ENCODE data around the gene STARD9. TPM values are rescaled to one million over a fixed set of nuclear protein-coding genes. Genes with fewer than 3 reads are reported as not detected.

Gene STARD9
- total and polyA plus RNA-seq, 2 experiments from 2014 or later, result 0.60 to 1.4 TPM

DNA sequence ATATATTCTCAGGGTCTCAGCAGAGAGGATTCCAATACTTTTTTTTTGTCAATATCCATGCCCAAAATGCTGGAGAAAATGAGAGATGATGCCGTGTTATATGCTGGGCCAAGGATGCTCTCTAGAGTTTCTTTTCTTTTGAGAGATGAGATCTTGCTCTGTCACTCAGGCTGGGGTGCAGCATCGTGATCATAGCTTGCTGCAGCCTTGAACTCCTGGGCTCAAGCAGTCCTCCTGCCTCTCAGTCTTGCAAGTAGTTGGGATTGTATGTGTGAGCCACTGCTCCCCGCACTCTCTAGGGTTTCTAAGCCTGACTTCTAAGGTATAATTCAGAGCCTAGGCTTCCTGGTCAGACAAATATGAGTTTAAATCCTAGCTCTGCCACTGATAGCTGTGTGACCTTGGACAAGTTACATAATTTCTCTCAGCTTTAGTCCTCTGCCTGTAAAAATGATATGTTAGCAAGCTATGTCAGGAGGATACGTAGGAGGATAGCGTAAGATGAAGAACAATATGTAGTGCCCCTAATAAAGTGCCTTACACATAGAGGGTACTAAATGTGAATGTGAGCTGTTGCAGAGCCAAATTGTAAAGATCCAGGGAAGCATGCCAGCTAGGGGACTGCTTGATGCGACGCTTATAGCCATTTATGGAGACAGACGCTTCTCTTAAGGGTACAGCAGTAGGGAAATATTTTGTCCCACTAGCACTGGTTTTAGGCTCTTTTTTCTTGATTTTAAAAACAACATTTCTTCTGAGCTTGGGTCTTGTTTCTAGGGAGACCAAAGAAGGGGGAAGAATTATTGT, 7.4 kb downstream of the STARD9 start:
- 85 to 86% methylated on average over 8 of the region's 8 CpGs for WGBS, 2 experiments (ENCODE audit: low coverage in 1 of 2, low lambda C conversion rate in 2 of 2, missing lambda C conversion rate in 2 of 2)
- Histone ChIP-seq H3K27ac (no peak overlapping the region), H3K36me3 (ENCODE audit: low read depth) (no peaks in the 10 kb centered on the region), H4K20me1 (ENCODE audit: insufficient read depth) (no peaks in the 10 kb centered on the region), H2AFZ (no peak overlapping the region), H3K9me2 (ENCODE audit: insufficient read depth) (no peaks in the 10 kb centered on the region), H3K4me1 (ENCODE audit: insufficient read depth) (peaks cover 17% of the 10 kb centered on the region), H3K27me3 (replicated peaks; ENCODE audit: insufficient read depth) (no peaks in the 10 kb centered on the region), H3K4me3 (no peak overlapping the region), H3K9ac (no peak overlapping the region), H3K9me3 (ENCODE audit: low read depth) (no peaks in the 10 kb centered on the region), H3K4me2 (ENCODE audit: unreplicated experiment) (no peak overlapping the region), H3F3A (ENCODE audit: insufficient read depth) (peaks cover 13% of the 10 kb centered on the region), H3K79me2 (ENCODE audit: insufficient read depth) (no peaks in the 10 kb centered on the region; the same call in 1 of the 2 replicates)
- no peak for TF ChIP-seq EZH2 (IDR thresholded peaks at IDR 0.05; ENCODE audit: insufficient read depth, poor library complexity, severe bottlenecking)
- no peak for TF ChIP-seq EZH2phosphoT487 (IDR thresholded peaks at IDR 0.05; ENCODE audit: insufficient read depth, low read depth)
- no peak for DNase-seq
- in situ Hi-C loops (cut with MboI), result no loop called here

DNA sequence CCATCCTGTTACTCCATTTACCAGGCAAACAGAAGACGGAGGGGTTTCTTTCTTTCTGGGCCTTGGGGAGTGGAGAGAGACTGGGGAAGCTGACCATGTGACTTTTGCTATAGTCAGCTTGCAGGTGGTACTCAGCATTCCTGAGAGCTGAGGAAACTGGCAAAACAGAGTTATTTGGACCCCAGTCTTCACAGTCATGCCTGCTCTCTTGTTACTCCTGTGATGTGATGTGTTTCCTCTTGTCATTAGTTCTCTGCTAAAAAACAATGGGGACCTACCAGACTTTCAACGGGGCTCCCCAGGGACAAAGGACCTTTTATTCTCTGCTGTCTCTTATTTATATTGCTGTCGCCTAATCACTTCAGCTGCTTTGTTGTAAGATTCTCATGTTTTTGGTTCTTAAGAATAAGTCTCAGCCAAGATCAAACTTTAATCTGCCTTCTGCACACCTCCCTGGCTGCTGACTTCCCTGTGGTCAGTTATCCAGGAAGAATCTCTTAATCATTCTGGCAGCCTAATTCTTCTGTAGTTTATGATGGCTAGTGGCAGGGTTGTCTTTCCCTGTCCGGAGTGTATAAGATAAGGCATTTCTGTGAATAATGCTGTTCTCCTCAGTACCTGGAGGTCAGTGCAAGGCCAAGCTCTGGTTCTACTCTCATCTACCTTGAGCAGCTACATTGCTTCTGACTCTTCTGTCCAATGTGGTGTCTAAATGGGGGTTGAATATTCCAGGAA, 8.8 kb downstream of the STARD9 start:
- H3F3A ChIP-seq (ENCODE audit: insufficient read depth), result peaks cover 5% of the 10 kb centered on the region
- H3K9ac ChIP-seq, result no peak overlapping the region
- H3K4me1 ChIP-seq (ENCODE audit: insufficient read depth), result peaks cover 13% of the 10 kb centered on the region
- in situ Hi-C loops (cut with MboI), result no loop called here
- no peaks in the 10 kb centered on the region for H3K27me3 ChIP-seq (replicated peaks; ENCODE audit: insufficient read depth)
- no peaks in the 10 kb centered on the region for H3K9me3 ChIP-seq (ENCODE audit: low read depth)
- H3K4me2 ChIP-seq (ENCODE audit: unreplicated experiment), result no peak overlapping the region
- H3K36me3 ChIP-seq (ENCODE audit: low read depth), result no peaks in the 10 kb centered on the region
- H3K27ac ChIP-seq, result no peak overlapping the region
- H3K9me2 ChIP-seq (ENCODE audit: insufficient read depth), result no peaks in the 10 kb centered on the region
- H3K79me2 ChIP-seq (ENCODE audit: insufficient read depth), result no peaks in the 10 kb centered on the region; the same call in 1 of the 2 replicates
- peak; percentile 11 for DNase-seq
- H2AFZ ChIP-seq, result no peak overlapping the region
- WGBS, 2 experiments (ENCODE audit: low coverage in 1 of 2, low lambda C conversion rate in 2 of 2, missing lambda C conversion rate in 2 of 2), result 60 to 65% methylated on average over 4 of the region's 4 CpGs
- TF ChIP-seq EZH2phosphoT487 (IDR thresholded peaks at IDR 0.05; ENCODE audit: insufficient read depth, low read depth) (no peak), EZH2 (IDR thresholded peaks at IDR 0.05; ENCODE audit: insufficient read depth, poor library complexity, severe bottlenecking) (no peak)
- H4K20me1 ChIP-seq (ENCODE audit: insufficient read depth), result no peaks in the 10 kb centered on the region
- H3K4me3 ChIP-seq, result no peak overlapping the region

DNA sequence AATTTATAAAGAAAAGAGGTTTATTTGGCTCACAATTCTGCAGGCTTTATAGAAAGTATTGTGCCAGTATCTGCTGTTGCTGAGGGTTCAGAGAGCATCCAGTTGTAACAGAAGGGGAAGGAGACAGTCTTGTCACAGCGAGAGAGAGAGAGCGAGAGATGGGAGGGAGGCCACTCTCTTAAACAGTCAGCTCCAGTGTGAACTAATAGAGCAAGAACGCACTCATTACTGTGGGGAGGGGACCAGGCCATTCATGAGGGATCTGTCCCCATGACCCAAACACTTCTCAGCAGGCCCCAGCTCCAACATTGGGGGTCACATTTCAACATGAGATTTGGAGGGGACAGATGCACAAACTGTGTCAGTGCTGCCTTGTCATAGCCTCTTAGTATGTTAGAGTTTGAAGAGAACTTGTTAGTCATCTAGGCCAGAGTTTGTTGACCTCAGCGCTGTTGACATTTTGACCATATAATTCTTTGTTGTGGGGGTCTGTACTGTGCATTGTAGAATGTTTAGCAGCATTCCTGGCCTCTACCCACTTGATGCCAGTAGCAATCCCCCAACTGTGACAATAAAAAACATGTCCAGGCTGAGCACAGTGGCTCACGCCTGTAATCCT, 15.3 kb downstream of the STARD9 start:
- H3K9ac ChIP-seq, result no peak overlapping the region
- TF ChIP-seq EZH2 (IDR thresholded peaks at IDR 0.05; ENCODE audit: insufficient read depth, poor library complexity, severe bottlenecking), result no peak
- no peaks in the 10 kb centered on the region for H3K4me1 ChIP-seq (ENCODE audit: insufficient read depth)
- H4K20me1 ChIP-seq (ENCODE audit: insufficient read depth), result no peaks in the 10 kb centered on the region
- no peak overlapping the region for H3K27ac ChIP-seq
- H3K79me2 ChIP-seq (ENCODE audit: insufficient read depth), result no peaks in the 10 kb centered on the region
- H3K4me2 ChIP-seq (ENCODE audit: unreplicated experiment), result no peak overlapping the region
- H3F3A ChIP-seq (ENCODE audit: insufficient read depth), result no peaks in the 10 kb centered on the region
- in situ Hi-C loops (cut with MboI), result no loop called here
- H3K9me3 ChIP-seq (ENCODE audit: low read depth), result no peaks in the 10 kb centered on the region
- WGBS, 2 experiments (ENCODE audit: low coverage in 1 of 2, low lambda C conversion rate in 2 of 2, missing lambda C conversion rate in 2 of 2), result 91 to 93% methylated on average over 5 of the region's 5 CpGs
- no peak for DNase-seq
- no peak overlapping the region for H3K4me3 ChIP-seq
- no peak overlapping the region for H2AFZ ChIP-seq
- no peaks in the 10 kb centered on the region for H3K27me3 ChIP-seq (replicated peaks; ENCODE audit: insufficient read depth)
- no peaks in the 10 kb centered on the region for H3K36me3 ChIP-seq (ENCODE audit: low read depth)
- no peaks in the 10 kb centered on the region for H3K9me2 ChIP-seq (ENCODE audit: insufficient read depth)

DNA sequence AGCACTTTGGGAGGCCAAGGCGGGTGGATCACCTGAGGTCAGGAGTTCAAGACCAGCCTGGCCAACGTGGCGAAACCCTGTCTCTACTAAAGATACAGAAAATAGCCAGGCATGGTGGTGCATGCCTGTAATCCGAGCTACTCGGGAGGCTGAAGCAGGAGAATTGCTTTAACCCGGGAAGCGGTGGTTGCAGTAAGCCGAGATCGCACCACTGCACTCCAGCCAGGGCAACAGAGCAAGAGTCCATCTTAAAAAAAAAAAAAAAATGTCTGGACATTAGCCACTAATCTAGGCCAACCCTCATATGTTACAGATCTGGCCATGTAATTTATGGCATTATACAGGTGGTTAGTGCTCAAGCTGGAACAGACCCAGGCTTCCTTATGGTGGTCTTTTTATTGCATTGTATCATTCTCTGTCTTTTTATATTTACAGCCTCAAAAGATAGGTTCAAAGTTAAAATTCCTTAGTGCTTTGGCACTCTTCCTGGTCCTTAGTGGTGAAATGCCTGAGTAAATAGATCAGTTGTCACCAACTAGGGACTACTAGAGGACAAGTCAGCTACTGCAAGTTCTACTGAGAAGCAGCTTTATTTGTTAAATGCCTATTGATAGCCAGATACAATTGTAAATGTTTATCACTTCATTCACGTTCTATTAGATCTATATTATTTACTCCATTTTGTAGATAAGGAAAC, 16.0 kb downstream of the STARD9 start:
- Histone ChIP-seq H3K9me2 (ENCODE audit: insufficient read depth) (no peaks in the 10 kb centered on the region), H3K27ac (no peak overlapping the region), H2AFZ (no peak overlapping the region), H3F3A (ENCODE audit: insufficient read depth) (no peaks in the 10 kb centered on the region), H3K9me3 (ENCODE audit: low read depth) (no peaks in the 10 kb centered on the region), H3K4me2 (ENCODE audit: unreplicated experiment) (no peak overlapping the region), H3K79me2 (ENCODE audit: insufficient read depth) (no peaks in the 10 kb centered on the region), H3K27me3 (replicated peaks; ENCODE audit: insufficient read depth) (no peaks in the 10 kb centered on the region), H3K4me3 (no peak overlapping the region), H3K4me1 (ENCODE audit: insufficient read depth) (no peaks in the 10 kb centered on the region), H3K36me3 (ENCODE audit: low read depth) (no peaks in the 10 kb centered on the region), H3K9ac (no peak overlapping the region), H4K20me1 (ENCODE audit: insufficient read depth) (no peaks in the 10 kb centered on the region)
- 78 to 81% methylated on average over 9 to 10 of the region's 10 CpGs for WGBS, 2 experiments (ENCODE audit: low coverage in 1 of 2, low lambda C conversion rate in 2 of 2, missing lambda C conversion rate in 2 of 2)
- TF ChIP-seq EZH2 (IDR thresholded peaks at IDR 0.05; ENCODE audit: insufficient read depth, poor library complexity, severe bottlenecking) (no peak), EZH2phosphoT487 (IDR thresholded peaks at IDR 0.05; ENCODE audit: insufficient read depth, low read depth) (no peak)
- in situ Hi-C loops (cut with MboI), result no loop called here
- DNase-seq, result peak; percentile 69

All from GM23248 (cell line).